ENCODE data around the gene ANAPC7. TPM values are rescaled to one million over a fixed set of nuclear protein-coding genes. Genes with fewer than 3 reads are reported as not detected.

Gene ANAPC7
- total and polyA plus RNA-seq, 9 of the 15 experiments (the other 6 are each of a cell fraction or from before 2014, with no cell fraction given), result 46.7 to 158 (median 109) TPM

- TF ChIP-seq ZNF398 (CRISPR knock-in tag; IDR thresholded peaks at IDR 0.05), result no peak
- TF ChIP-seq SREBF1 (IDR thresholded peaks at IDR 0.05; ENCODE audit: borderline replicate concordance, low read depth, low read length), result no peak
- no peak for TF ChIP-seq CTCF (IDR thresholded peaks at IDR 0.05 in 2 of 3, conservative IDR thresholded peaks at IDR 0.05 in 1 of 3; ENCODE audit: insufficient read depth in 2 of 3, low read depth in 1 of 3, low read length in 3 of 3)
- TF ChIP-seq HEY1 (CRISPR knock-in tag; IDR thresholded peaks at IDR 0.05; ENCODE audit: borderline replicate concordance), result no peak
- TF ChIP-seq TGIF2 (CRISPR knock-in tag; IDR thresholded peaks at IDR 0.05), result no peak
- no peak for TF ChIP-seq ZNF282 (CRISPR knock-in tag; IDR thresholded peaks at IDR 0.05)
- peak; percentile 34; the same call in 1 of the 2 replicates for TF ChIP-seq ZBTB2 (IDR thresholded peaks at IDR 0.05)
- TF ChIP-seq ELF1 (tag; IDR thresholded peaks at IDR 0.05), result no peak
- no peak for TF ChIP-seq BRD4 (IDR thresholded peaks at IDR 0.05)
- TF ChIP-seq, protein P1, sequence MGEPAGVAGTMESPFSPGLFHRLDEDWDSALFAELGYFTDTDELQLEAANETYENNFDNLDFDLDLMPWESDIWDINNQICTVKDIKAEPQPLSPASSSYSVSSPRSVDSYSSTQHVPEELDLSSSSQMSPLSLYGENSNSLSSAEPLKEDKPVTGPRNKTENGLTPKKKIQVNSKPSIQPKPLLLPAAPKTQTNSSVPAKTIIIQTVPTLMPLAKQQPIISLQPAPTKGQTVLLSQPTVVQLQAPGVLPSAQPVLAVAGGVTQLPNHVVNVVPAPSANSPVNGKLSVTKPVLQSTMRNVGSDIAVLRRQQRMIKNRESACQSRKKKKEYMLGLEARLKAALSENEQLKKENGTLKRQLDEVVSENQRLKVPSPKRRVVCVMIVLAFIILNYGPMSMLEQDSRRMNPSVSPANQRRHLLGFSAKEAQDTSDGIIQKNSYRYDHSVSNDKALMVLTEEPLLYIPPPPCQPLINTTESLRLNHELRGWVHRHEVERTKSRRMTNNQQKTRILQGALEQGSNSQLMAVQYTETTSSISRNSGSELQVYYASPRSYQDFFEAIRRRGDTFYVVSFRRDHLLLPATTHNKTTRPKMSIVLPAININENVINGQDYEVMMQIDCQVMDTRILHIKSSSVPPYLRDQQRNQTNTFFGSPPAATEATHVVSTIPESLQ (CRISPR knock-in tag; IDR thresholded peaks at IDR 0.05), result no peak
- TF ChIP-seq ZNF584 (CRISPR knock-in tag; IDR thresholded peaks at IDR 0.05; ENCODE audit: low read depth), result peak; percentile 76; the same call in 1 of the 2 replicates
- TF ChIP-seq ZNF764 (CRISPR knock-in tag; IDR thresholded peaks at IDR 0.05; ENCODE audit: low read depth), result no peak
- no peak for TF ChIP-seq KDM4B (IDR thresholded peaks at IDR 0.05; ENCODE audit: borderline replicate concordance in 2 of 2, low read depth in 1 of 2)
- TF ChIP-seq CCAR2 (IDR thresholded peaks at IDR 0.05; ENCODE audit: low read depth, low read length), result no peak
- no peak for TF ChIP-seq SMAD2 (IDR thresholded peaks at IDR 0.05; ENCODE audit: low read depth, low read length)
- TF ChIP-seq MAFK (IDR thresholded peaks at IDR 0.05; ENCODE audit: low read length), result no peak
- no peak for TF ChIP-seq GABPB2 (CRISPR knock-in tag; conservative IDR thresholded peaks at IDR 0.05)
- TF ChIP-seq ZNF561 (CRISPR knock-in tag; conservative IDR thresholded peaks at IDR 0.05), result no peak
- no peak for TF ChIP-seq POLR2G (IDR thresholded peaks at IDR 0.05; ENCODE audit: low read depth, low read length)
- TF ChIP-seq ZNF707 (CRISPR knock-in tag; conservative IDR thresholded peaks at IDR 0.05), result no peak
- peak; percentile 69 to 77; a peak in 2 of 4 replicates for TF ChIP-seq ETV6 (IDR thresholded peaks at IDR 0.05; ENCODE audit: borderline replicate concordance in 1 of 2, low read depth in 2 of 2, low read length in 1 of 2)
- no peak for TF ChIP-seq ETV6 (CRISPR knock-in tag; IDR thresholded peaks at IDR 0.05; ENCODE audit: borderline replicate concordance)
Measured at GRCh38 chr12:110354172-110354780, 49.2 kb downstream of the ANAPC7 start (continued).
